HepG2 (cell line): ENCODE data around the gene PHB1. TPM values are rescaled to one million over a fixed set of nuclear protein-coding genes. Genes with fewer than 3 reads are reported as not detected.
A peak's percentile ranks its signal among the peaks of the same experiment; 100 is the strongest.

ENCODE experiments used
- CREB1 ChIP-seq, 2 experiments: fragments of 450-650 bp in 1 of 2; IDR thresholded peaks; 2 replicates each; pipeline ENCODE4 v1.6.1; 2016 to 2017; ENCODE audit warnings: control low read depth in 1 of 2, mild to moderate bottlenecking in 1 of 2, missing compliant biosample characterization in 1 of 2, missing genetic modification characterization in 1 of 2
- DRAP1 ChIP-seq: IDR thresholded peaks from 2 replicates; pipeline ENCODE4 v1.6.1; 2016; ENCODE audit warnings: missing genetic modification reagents, missing compliant biosample characterization
- HOMEZ ChIP-seq: IDR thresholded peaks from 2 replicates; pipeline ENCODE4 v1.6.1; 2016; ENCODE audit warnings: low read depth
- YEATS4 ChIP-seq: sonication (generic); formaldehyde crosslinking; IDR thresholded peaks from 2 replicates; pipeline ENCODE4 v1.4.0; 2020; ENCODE audit warnings: missing genetic modification reagents, borderline replicate concordance
- ZBTB33 ChIP-seq: sonication (generic); formaldehyde crosslinking; IDR thresholded peaks from 2 replicates; pipeline ENCODE4 v1.4.0; 2020; ENCODE audit warnings: missing genetic modification reagents
- ZBTB38 ChIP-seq: sonication (generic); formaldehyde crosslinking; IDR thresholded peaks from 2 replicates; pipeline ENCODE4 v1.5.1; 2020; ENCODE audit warnings: mild to moderate bottlenecking, missing genetic modification reagents
- ZBTB7B ChIP-seq: sonication (generic); formaldehyde crosslinking; IDR thresholded peaks from 2 replicates; pipeline ENCODE4 v1.4.0; 2020; ENCODE audit warnings: missing genetic modification reagents
- ZFY ChIP-seq: sonication (generic); formaldehyde crosslinking; IDR thresholded peaks from 2 replicates; pipeline ENCODE4 v1.4.0; 2020; ENCODE audit warnings: missing genetic modification reagents
- ZNF574 ChIP-seq: sonication (generic); formaldehyde crosslinking; IDR thresholded peaks from 2 replicates; pipeline ENCODE4 v1.4.0; 2020; ENCODE audit warnings: missing genetic modification reagents
- ZNF580 ChIP-seq: IDR thresholded peaks from 2 replicates; pipeline ENCODE4 v1.6.1; 2016; ENCODE audit warnings: low read depth, borderline replicate concordance
- ZNF607 ChIP-seq: sonication (generic); formaldehyde crosslinking; IDR thresholded peaks from 2 replicates; pipeline ENCODE4 v1.5.1; 2020; ENCODE audit warnings: missing genetic modification reagents, mild to moderate bottlenecking, borderline replicate concordance
- ZNF609 ChIP-seq: sonication (generic); formaldehyde crosslinking; IDR thresholded peaks from 2 replicates; pipeline ENCODE4 v1.4.0; 2020; ENCODE audit warnings: mild to moderate bottlenecking, missing genetic modification reagents, borderline replicate concordance
- polyA plus RNA-seq, 8 experiments: library from polyadenylated mRNA; depleted of rRNA in 3 of 8; stranded (reverse) in 7 of 8; unstranded in 1 of 8; fragments of >200 nt; fragmentation: Illumina TruSeq in 4 of 8; extraction: Trizol in 4 of 8; gene quantifications; 2 replicates each; pipeline versions ENCODE4 v1.2.1 to v1.2.3, GENCODE V29; 2011 to 2016; ENCODE audit warnings: low read depth in 4 of 8, missing spikeins in 1 of 8, mixed read lengths in 1 of 8; ENCODE audit not compliant: insufficient read depth in 1 of 8
- total RNA-seq, 5 experiments: library from RNA; depleted of rRNA; stranded (reverse); fragments of >200 nt; fragmentation: Illumina TruSeq; extraction: Trizol; gene quantifications; 2 replicates each; pipeline ENCODE4 v1.2.3, GENCODE V29; 2016; ENCODE audit warnings: low read depth in 1 of 5

The PHB1 gene
- total and polyA plus RNA-seq, 2 of the 13 experiments (the other 11 are each of a cell fraction or from before 2014, with no cell fraction given) = 515 to 688 TPM

- peak; percentile 68; the same call in 1 of the 2 replicates for TF ChIP-seq YEATS4 (CRISPR knock-in tag)
- TF ChIP-seq HOMEZ = peak; percentile 47; the same call in 1 of the 2 replicates
- 0 out of 2 replicates have a peak, but pooled peaks have one; percentile 30 for TF ChIP-seq DRAP1 (CRISPR knock-in tag)
- TF ChIP-seq CREB1 (IDR thresholded peaks at IDR 0.05) = 0 out of 2 replicates have a peak, but pooled peaks have one; percentile 2
- TF ChIP-seq CREB1 (CRISPR knock-in tag; IDR thresholded peaks at IDR 0.05) = 0 out of 2 replicates have a peak, but pooled peaks have one; percentile 28
- TF ChIP-seq ZNF580 = 0 out of 2 replicates have a peak, but pooled peaks have one; percentile 25
- TF ChIP-seq ZFY (CRISPR knock-in tag) = peak; percentile 58
- peak; percentile 4; the same call in 1 of the 2 replicates for TF ChIP-seq ZBTB38 (CRISPR knock-in tag)
- 0 out of 2 replicates have a peak, but pooled peaks have one; percentile 28 for TF ChIP-seq ZBTB7B
- peak; percentile 57; the same call in 1 of the 2 replicates for TF ChIP-seq ZNF609 (CRISPR knock-in tag)
- peak; percentile 53; the same call in 1 of the 2 replicates for TF ChIP-seq ZBTB33 (CRISPR knock-in tag)
- peak; percentile 43; the same call in 1 of the 2 replicates for TF ChIP-seq ZNF574
- 0 out of 2 replicates have a peak, but pooled peaks have one; percentile 33 for TF ChIP-seq ZNF607
These were observed 4.4 kb upstream of the PHB1 start (continued) for GRCh38 chr17:49418754-49419740.
